CD4-positive, alpha-beta T cell treated with Interleukin-6 at 100 ng/mL for 8 hours (primary cell): ENCODE data around the gene HELLS.
"Not testable (repeated sequence)": the region's sequence is repeated elsewhere in the genome, so short reads cannot be mapped to it uniquely, and the experiment has no call there.

ENCODE experiments used
- DNase-seq: peaks from one replicate; pipeline ENCODE4 v3.0.0-alpha.2; 2020; ENCODE audit warnings: mixed read lengths, low spot score

Gene HELLS

DNA sequence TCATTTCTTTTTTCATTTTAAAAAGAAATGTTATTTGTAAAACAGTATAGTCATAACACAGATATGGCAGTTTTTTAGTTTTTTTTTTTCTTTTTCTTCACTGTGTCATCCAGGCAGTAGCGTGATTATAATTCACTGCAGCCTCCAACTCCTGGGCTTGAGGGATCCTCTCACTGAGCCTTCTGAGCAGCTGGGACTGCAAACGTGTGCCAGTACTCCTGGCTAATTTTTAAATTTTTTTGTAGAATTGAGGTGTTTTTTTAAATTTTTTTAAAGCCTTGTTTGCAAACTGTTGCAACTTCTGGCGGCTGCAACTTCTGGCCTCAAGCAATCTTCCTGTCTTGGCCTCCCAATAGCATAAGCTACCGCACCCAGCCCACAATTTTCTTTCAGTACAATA lies 63.0 kb downstream of the HELLS start:
- no peak for DNase-seq

DNA sequence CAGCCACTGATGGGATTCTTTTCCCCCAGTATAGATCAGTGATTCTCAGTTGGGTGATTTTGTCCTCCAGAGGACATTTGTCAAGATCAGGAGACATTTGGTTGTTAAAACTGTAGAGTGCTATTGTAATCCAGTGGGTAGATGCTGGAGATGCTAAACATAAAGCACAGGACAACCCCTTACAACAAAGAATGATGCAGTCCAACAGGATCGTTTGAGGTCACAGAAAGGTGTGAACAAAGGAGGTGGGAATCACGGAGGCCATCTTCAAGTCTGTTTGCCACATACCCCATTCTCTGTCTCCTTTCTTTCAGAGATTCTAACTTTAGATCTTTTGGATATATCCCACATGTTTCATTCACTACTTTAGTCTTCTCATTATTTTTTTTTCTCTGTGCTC lies 69.0 kb downstream of the HELLS start:
- DNase-seq = no peak

DNA sequence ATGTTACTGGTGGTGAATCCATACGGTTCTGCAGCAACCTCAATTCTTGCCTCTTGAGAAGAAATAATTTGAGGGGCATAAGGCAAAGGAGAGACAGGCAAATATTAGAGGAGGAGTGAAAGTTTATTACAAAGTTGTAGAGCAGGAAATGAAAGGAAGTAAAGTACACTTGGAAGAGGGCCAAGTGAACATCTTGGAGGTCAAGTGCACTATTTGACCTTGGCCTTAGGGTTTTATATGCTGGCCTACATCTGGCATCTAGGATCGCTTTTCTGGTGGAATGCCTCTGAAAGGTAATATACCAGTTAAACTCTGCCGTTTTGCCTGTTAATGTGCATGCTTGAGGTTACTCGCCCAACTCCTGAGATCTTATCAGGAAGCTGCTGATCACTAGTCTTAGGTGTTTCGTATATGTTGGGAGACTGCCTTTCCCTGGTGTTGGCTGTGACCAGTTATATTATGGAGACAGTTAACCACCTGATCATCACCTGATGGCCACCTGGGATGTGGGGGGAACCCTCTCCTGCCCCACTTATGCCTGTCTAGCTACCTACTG lies 71.9 kb downstream of the HELLS start:
- no peak for DNase-seq

DNA sequence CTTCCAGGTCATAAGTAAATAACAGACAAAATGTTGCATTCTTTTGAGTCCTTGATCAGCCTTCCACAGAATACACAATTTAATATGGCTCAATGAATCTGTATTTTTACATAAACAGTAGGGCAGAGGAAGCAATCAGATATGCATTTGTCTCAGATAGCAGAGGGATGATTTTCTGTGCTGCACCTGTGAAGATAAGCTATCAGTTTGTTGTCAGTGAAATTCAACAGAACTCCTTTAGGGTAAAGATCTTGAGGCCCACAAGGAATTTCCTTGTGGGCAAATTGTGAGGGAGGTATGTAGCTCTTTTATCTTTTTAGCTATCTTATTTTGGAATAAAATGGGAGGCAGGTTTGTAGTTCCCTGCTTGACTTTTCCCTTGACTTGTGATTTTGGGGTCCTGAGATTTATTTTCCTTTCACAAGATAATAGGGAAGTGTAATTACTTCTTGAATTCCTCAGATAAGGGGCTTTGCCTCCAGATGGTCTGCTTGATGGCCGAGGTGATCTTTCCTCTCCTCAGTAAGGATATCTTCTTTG lies 77.1 kb downstream of the HELLS start:
- DNase-seq = no peak

DNA sequence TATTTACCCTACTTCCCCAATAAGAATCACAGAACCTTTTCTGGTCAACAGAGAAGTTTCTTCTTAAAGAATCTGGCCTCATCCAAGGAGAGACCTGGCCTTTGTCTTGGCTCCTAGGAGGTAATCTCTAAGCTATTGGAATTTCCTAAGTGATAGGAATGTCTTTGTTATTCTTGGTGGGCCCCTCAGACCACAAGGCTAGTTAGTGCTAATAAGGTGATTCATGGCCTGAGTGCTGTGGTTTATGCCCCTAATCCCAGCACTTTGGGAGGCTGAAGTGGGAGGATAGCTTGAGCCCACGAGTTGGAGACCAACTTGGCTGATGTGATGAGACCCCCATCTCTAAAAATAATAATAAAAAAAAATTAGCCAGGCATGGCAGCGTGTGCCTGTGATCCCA lies 78.0 kb downstream of the HELLS start:
- DNase-seq = no peak

DNA sequence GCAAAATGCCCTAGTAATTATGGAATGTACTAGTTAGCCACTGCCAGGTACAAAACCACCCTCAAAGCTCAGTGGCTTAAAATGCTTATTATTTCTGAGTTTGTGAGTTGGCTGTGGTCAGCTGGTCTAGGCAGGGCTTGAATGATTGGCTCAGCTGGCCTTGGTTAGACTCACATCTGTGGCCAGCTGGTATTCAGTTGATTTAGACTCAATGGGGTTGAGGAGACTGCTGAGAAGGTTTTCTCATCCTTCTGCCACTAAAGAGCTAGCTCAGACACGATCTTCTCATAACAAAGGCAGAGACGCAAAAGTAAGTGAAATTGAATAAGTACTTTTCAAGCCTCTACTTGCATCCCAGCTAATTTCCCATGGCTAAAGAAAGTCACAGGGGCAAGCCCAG lies 80.9 kb downstream of the HELLS start:
- no peak for DNase-seq

DNA sequence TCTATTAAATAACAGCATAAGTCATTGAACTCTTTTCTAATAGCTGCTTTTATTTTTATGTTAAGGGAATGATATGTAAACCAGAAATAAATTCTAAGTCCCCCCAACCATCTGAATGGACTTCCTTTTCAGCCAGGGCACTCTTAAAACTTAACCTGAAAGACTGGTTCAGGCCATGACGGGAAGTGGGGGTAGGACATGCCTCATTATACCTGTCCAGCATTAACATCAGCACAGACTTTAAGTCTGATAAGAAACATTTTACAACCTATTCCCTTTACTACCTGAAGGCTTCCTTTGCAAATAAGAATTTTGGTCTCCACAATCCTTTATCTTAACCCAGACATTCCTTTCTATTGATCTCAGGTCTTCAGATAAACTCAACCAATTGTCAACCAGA lies 81.9 kb downstream of the HELLS start:
- DNase-seq = no peak

DNA sequence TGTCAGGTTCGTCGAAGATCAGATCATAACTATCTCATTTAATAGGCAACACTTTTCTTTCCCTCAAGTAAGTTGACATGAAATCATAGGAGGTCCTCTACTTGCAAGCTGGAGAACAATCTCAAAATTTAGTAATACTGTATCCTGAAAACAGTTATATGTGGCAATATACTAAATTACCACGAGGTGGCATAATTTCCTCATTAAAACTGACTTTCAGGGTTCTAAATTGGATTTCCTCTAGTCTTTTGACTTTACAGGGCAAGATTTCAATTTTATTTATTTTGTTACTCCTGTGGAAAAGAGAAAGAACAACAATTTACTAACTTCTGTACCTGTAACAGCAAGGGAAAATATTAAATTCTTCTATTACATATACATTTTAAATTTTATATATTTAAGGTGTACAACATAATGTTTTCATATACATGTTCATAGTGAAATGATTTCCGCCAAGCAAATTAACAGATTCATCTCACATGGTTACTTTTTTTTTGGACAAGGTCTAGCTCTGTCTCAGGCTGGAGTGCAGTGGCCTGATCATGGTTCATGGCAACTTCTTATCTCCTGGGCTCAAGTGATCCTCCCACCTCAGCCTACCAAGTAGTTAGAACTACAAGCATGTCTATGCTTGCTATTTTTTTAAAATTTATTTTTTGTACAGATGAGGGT lies 84.6 kb downstream of the HELLS start:
- DNase-seq = no peak

DNA sequence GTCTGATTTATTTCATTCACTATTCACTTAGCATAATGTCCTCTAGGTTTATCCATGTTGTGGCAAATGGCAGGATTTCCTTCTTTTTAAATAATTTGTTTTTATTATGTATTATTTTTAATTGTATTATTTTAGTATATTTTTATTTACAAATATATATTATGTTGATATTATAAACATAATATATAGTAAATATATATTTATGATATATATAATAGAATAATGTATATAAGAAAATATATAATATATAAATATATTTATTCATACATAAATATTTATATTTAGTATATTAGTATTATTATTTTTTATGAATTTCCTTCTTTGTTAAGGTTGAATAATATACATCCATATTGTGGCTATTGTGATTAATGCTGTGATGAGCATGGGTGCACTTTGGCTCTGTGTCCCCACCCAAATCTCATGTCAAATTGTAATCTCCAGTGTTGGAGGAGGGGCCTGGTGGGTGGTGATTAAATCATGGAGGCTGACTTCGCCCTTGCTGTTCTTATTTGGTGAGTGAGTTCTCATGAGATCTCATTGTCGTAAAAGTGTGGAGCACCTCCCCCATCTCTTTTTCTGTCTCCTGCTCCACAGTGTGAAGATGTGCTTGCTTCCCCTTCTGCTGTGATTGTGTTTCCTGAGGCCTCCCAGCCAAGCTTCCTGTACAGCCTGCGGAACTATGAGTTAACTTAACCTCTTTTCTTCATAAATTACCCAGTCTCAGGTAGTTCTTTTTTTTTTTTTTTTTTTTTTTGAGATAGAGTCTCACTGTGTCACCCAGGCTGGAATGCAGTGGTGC lies 85.7 kb downstream of the HELLS start:
- no peak for DNase-seq

DNA sequence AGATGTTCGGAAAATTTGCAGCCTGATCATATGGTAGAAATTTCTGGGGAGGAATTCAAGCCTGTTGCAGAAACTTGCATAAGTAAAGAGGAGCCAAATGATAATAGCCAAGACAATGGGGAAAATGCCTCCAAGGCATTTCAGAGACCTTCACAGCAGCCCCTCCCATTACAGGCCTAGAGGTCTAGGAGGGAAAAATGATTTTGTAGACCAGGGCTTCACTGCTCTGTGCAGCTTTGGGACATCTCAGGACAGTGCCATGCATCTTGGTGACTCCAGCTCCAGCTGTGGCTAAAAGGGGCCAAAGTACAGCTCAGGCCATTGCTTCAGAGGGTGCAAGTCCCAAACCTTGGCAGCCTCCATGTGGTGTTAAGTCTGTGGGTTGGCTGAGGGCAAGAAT lies 87.4 kb downstream of the HELLS start:
- DNase-seq = no peak

DNA sequence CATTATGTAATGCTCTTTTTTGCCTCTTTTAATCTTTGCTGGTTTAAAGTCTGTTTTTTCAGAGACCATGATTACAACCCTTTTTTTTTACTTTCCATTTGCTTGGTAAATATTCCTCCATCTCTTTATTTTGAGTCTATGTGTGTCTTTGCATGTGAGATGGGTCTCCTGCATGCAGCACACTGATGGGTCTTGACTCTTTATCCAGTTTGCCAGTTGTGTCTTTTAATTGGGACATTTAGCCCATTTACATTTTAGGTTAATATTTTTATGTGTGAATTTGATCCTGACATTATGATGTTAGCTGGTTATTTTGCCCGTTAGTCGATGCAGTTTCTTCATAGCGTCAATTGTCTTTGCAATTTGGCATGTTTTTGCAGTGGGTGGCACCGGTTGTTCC lies 92.5 kb downstream of the HELLS start:
- not testable (repeated sequence) for DNase-seq

DNA sequence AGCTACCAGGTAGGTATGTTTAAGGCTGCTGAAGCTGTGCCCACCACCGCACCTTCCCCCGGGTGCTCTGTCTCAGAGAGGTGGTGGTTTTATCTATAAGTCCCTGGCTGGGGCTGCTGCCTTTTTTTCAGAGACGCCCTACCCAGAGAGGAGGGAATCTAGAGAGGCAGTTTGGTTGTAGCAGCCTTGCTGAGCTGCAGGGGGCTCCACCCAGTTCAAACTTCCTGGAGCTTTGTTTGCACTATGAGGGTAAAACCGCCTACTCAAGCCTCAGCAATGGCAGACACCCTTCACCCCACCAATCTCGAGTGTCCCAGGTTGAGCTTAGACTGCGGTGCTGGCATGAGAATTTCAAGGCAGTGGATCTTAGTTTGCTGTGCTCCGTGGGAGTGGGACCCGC lies 94.3 kb downstream of the HELLS start:
- DNase-seq = no peak

DNA sequence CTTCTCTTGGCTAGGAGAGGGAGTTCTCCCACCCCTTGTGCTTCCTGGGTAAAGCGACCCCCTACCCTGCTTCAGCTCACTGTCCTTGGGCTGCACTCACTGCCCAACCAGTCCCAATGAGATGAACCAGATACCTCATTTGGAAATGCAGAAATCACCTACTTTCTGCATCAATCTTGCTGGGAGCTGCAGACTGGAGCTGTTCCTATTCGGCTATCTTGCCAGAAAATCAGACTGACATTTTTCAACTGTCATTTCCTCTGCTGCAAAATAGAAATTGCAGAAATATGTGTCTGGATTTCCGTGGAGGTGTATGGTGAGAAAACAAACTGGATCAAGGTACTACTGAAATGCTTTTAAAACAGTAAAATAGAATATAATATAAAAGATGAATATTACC lies 95.0 kb downstream of the HELLS start:
- no peak for DNase-seq

DNA sequence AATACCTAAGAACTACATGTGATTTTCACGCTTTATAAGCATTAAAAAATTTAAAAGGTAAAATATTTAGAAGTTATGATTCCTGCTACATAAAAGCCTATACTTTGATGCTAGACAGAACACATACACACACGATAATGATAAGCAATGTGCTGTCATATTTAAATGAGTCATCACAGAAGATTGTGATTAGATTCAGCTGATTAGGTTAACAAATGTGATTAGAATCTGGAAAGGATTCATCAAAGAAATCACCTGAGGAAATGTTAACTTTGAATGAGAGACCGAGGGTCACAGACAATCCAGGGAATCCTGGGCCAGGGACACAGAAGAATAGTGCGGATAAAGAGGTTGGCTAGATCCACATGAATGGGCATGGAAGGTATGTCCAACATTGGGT lies 95.9 kb downstream of the HELLS start:
- no peak for DNase-seq

DNA sequence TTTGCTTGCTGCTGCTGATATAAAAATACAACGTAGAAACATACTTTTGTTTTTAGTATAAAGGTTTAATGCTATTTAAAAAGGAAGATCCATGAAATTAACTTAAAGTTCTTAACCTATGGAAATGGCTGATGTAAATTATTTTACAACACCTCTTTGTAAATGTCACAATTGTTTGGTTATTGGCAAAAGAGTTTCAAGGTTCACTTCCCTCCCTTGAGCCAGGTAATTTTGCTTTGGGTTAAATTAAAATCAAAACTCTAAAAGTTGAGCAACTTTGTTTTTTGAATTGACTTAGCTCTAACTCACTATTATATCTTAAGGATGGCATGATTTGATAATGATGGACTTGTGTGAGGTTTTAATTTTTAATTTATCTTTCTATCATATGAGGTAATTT lies 98.8 kb downstream of the HELLS start:
- no peak for DNase-seq

DNA sequence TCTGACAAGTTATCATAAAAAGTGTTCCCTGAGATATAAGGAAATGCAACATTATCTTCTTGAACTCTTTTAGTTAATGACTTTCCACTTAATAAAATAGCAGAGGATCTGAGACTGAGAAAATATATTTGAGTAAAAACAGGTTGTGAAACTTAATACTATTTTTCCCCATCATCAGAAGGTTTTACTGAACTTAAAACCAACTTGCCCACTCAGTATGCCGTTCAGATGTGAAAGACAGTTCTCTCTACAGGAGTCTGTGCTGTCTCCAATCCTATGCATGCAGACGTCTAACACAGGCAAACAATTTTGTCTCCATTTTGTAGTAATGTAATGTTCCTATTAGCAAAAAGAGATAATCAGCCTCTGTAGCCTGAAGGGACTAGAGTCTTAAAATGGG lies 99.7 kb downstream of the HELLS start:
- no peak for DNase-seq
